ENCODE data around the gene MKNK2. TPM values are rescaled to one million over a fixed set of nuclear protein-coding genes. Genes with fewer than 3 reads are reported as not detected.

MKNK2 gene
- total and polyA plus RNA-seq, 2 donors (not counting 1 experiment from before 2014, with no cell fraction given): 440 to 777 TPM

DNA sequence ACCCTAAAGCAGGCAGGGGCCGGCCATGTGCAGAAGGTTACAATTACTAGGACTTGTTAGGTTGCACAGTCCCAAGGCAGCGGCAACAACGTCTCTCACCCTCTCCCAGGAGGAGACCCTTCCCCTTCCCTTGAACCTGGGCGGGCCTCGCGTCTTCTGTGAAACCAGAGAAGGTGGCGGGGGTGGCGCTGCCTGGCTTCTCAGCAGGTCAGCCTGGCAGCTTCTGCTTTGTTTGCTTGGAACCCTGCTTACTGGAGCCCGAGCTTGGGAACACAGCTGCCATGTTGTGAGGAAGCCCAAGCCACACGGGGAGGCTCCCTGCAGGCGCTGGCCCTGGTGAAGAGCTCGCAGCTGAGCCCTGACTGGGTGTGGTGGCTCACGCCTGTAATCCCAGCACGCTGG, 15.5 kb downstream of the MKNK2 start:
- Histone ChIP-seq H3K9me3 (ENCODE audit: control extremely low read depth in 1 of 3, control insufficient read depth in 2 of 3, insufficient read depth in 1 of 3, low read length in 2 of 3) (peaks cover 0 to 24% (median 5%) of the 10 kb centered on the region in 3 donors), H3K27me3 (replicated peaks in 1 of 4; ENCODE audit: control extremely low read depth in 1 of 4, control insufficient read depth in 3 of 4, insufficient read depth in 4 of 4, low read length in 3 of 4) (no peaks in the 10 kb centered on the region), H3K27ac (ENCODE audit: low read length in 2 of 2) (no peak overlapping the region), H3K4me3 (ENCODE audit: control extremely low read depth in 1 of 5, extremely low read depth in 1 of 5, insufficient read depth in 1 of 5, low read depth in 2 of 5, low read length in 4 of 5) (no peak overlapping the region), H4K20me1 (ENCODE audit: control insufficient read depth, insufficient read depth, low read length, poor library complexity, severe bottlenecking) (peaks cover 42% of the 10 kb centered on the region), H3K9ac (ENCODE audit: low read length) (no peak overlapping the region), H3K79me2 (ENCODE audit: control insufficient read depth, insufficient read depth, low read length) (peaks cover 8% of the 10 kb centered on the region), H2AFZ (ENCODE audit: insufficient read depth, low read depth, low read length, poor library complexity, severe bottlenecking) (no peak overlapping the region), H3K36me3 (replicated peaks in 1 of 2; ENCODE audit: control extremely low read depth in 1 of 2, control insufficient read depth in 1 of 2, extremely low read depth in 1 of 2, insufficient read depth in 2 of 2, low read length in 1 of 2) (peaks cover 0 to 29% of the 10 kb centered on the region in 2 experiments), H3K4me2 (replicated peaks; ENCODE audit: low read depth, low read length, poor library complexity, severe bottlenecking) (no peak overlapping the region), H3K4me1 (ENCODE audit: control insufficient read depth in 2 of 2, insufficient read depth in 2 of 2, low read length in 2 of 2) (peaks cover 17 to 40% of the 10 kb centered on the region in 2 donors)
- ATAC-seq (ENCODE audit: low read depth) (no peak), DNase-seq (peak; percentile 46)
- Mint-ChIP-seq H3K27ac (no peak overlapping the region), H3K4me1 (peaks cover 40% of the 10 kb centered on the region), H3K9me3 (ENCODE audit: insufficient read depth) (no peaks in the 10 kb centered on the region), H3K27me3 (no peaks in the 10 kb centered on the region), H3K4me3 (no peak overlapping the region)
- POLR2A ChIA-PET: interaction anchor here (0.6 to 2.6 kb wide), 5 partner anchors 16 to 1379 kb away, joined by 3 to 11 read pairs (median 3); partner anchors contain the start of gene MKNK2
- TF ChIP-seq EZH2 (IDR thresholded peaks at IDR 0.05; ENCODE audit: borderline replicate concordance, insufficient read depth, low read depth, low read length, poor library complexity, severe bottlenecking): no peak
- TF ChIP-seq CTCF (IDR thresholded peaks at IDR 0.05): no peak
- CTCF ChIA-PET: interaction anchor here (0.8 to 0.9 kb wide), 2 partner anchors 13 to 17 kb away, joined by 3 read pairs; no protein-coding TSS in a partner anchor
- 91% methylated on average over 13 of the region's 14 CpGs for WGBS (ENCODE audit: insufficient coverage)
- intact Hi-C loops (cut with micrococcal nuclease): loop anchor here (2.0 kb wide), 1 partner anchor 15 kb away; the partner anchor contains the start of gene MKNK2

Measured in B cell (primary cell).